Stimulated activated naive CD8-positive, alpha-beta T cell treated with anti-CD3 and anti-CD28 coated beads, Interleukin-15, Interleukin-2, amounts not matched to agents 100 ng/mL and 50 ng/mL, for 24 hours (primary cell): ENCODE measurements around the gene TACR2.

Source experiments
- H3K27ac Mint-ChIP-seq: one replicate; pipeline ENCODE4 v1.8.0; 2021; ENCODE audit warnings: mild to moderate bottlenecking, mixed read lengths
- H3K27me3 Mint-ChIP-seq: one replicate; pipeline ENCODE4 v1.8.0; 2021; ENCODE audit warnings: mixed read lengths
- H3K36me3 Mint-ChIP-seq: one replicate; pipeline ENCODE4 v1.8.0; 2021; ENCODE audit warnings: low read depth, mixed read lengths
- H3K4me1 Mint-ChIP-seq: one replicate; pipeline ENCODE4 v1.8.0; 2021; ENCODE audit warnings: low read depth, mixed read lengths
- H3K4me3 Mint-ChIP-seq: one replicate; pipeline ENCODE4 v1.8.0; 2021; ENCODE audit warnings: mild to moderate bottlenecking, mixed read lengths
- H3K9me3 Mint-ChIP-seq: one replicate; pipeline ENCODE4 v1.8.0; 2021; ENCODE audit warnings: mixed read lengths

Gene TACR2

DNA sequence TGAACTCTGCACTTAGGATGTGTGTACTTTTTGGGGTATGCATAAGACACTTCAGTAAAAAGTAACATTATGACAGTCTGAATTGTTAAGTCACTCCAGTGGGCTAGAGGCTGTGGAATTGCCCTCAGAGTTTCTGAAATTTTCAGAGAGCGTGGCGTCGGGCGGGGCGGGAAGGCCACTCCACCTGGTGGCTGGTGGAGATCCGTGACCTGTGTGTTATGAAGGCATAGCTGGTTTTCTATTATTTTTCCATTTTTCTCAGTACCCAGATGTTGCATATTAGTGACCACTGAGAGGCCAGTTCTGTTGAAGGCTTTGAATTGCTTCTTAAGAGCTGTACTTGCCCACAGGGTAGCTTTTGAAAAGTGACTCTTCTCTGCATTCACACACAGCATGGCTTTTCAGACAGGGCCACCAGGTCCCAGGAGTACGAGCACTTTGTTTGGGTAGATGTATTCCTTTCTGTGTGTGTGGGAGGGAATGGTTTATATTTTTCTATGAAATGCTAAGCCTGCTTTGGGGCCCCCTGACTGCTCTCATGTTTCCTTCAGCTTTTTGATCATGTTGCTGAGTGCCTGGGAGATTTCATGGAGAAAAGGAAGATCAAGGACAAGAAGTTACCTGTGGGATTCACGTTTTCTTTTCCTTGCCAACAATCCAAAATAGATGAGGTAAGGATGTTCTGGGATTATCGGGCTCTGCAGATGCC is 52.3 kb downstream of the TACR2 start:
- Mint-ChIP-seq H3K9me3 (no peaks in the 10 kb centered on the region), H3K4me1 (peaks cover 23% of the 10 kb centered on the region), H3K27me3 (no peaks in the 10 kb centered on the region), H3K36me3 (peaks cover 53% of the 10 kb centered on the region), H3K27ac (peak overlapping the region; percentile 8), H3K4me3 (no peak overlapping the region)

DNA sequence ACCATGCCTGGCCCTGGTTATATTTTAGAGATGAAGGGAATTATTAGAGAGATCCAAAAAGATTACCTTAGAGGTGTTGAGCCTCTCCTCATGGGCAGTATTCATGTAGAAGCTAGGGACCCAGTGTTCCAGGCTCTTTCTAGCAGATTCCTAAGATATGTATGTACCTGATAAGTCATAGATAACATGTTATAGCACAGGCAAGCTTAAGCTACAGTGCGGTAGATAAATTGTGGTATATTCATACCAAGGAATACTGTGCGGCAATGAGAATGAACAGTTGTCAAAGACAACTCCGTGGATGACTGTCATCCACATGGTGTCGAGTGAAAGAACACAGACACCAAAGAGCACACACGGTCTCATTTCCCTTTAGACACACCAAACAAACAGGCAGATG is 53.1 kb downstream of the TACR2 start:
- no peaks in the 10 kb centered on the region for H3K27me3 Mint-ChIP-seq
- no peaks in the 10 kb centered on the region for H3K9me3 Mint-ChIP-seq
- H3K27ac Mint-ChIP-seq = no peak overlapping the region
- H3K4me3 Mint-ChIP-seq = no peak overlapping the region
- peaks cover 52% of the 10 kb centered on the region for H3K36me3 Mint-ChIP-seq
- H3K4me1 Mint-ChIP-seq = peaks cover 30% of the 10 kb centered on the region

DNA sequence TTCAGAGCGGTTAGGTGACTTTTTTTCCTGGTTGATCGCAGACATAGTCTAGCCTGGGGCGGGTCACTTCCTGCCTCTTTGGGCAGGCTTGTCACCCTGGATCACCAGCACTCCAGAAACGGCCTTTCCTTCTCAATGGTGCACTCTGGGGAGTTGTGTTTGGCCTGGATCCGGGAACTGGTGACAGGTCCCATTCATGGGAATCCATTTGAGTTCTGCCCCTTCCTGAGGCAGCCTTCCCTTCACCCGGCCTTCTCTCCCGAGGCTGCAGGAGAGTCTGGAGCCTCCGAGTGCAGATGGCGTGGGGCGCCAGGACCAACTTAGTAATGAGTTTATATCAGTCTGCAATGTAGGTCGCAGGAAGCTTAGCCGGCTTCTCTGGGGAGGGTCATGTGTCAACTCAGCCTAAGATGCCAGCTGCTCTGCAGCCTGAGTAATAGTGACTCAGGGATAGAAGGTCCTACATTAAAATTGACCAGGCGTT is 54.2 kb downstream of the TACR2 start:
- Mint-ChIP-seq H3K4me3 (no peak overlapping the region), H3K4me1 (peaks cover 40% of the 10 kb centered on the region), H3K27ac (no peak overlapping the region), H3K27me3 (no peaks in the 10 kb centered on the region), H3K36me3 (peaks cover 47% of the 10 kb centered on the region), H3K9me3 (no peaks in the 10 kb centered on the region)

DNA sequence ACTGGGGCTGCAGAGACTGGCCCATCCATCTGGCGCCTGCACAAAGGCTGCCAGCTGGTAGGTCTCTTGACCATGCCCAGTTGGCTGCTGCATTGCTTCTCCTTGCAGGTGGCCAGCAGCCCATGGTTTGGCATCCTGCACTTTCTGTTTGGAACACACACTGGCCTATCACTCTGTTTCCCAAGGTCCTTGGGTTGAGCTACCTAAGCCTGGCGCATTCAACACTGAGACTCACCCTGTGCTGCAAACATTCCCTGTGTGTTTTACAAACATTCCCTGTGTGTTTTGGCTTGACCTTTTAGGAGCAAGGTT is 55.5 kb downstream of the TACR2 start:
- no peaks in the 10 kb centered on the region for H3K27me3 Mint-ChIP-seq

DNA sequence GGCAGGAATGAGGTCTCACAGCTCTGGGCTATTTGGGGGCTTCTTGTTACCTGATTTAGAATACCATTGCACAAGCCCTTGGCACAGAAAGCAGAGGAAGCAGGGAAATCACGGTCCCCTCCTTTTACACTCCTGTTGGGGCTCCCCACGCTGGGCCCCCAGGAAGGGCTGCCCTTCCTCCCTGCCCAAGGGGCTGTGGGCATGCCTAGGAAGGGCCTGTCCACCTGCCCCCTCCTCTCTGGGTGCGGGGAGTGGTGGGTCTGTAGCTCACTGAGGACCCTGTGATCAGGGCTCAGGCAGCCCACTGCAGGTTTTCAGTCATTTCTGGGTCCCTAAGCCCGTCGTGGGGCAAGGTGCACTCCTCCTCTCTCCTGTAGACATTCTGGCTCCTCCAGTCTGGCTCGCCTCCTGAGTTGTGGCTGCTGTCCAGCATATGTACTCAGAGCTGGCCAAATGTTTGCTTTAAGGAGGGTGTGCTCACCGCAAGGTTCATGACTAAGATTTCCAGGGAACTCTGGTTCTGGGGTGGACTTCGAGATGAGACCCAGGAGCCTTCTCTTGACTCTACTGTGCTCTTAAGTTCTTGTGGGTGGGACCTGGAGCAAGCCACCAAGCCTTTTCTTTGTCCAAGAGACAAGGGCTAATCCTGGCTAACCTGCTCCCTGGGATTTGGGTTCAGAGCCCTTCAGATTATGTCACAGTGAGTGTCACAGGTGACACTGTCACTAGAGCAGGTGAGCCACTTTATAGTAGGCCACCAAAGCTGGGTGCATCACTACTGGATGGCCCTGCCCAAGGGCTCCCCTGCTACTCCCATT is 56.0 kb downstream of the TACR2 start:
- no peak overlapping the region for H3K27ac Mint-ChIP-seq
- H3K4me1 Mint-ChIP-seq = peaks cover 47% of the 10 kb centered on the region
- H3K36me3 Mint-ChIP-seq = peaks cover 41% of the 10 kb centered on the region
- H3K4me3 Mint-ChIP-seq = no peak overlapping the region
- H3K9me3 Mint-ChIP-seq = no peaks in the 10 kb centered on the region
- H3K27me3 Mint-ChIP-seq = no peaks in the 10 kb centered on the region

More for the DNA sequence above, 55.5 kb downstream of the TACR2 start:
- H3K4me1 Mint-ChIP-seq = peaks cover 47% of the 10 kb centered on the region
- H3K9me3 Mint-ChIP-seq = no peaks in the 10 kb centered on the region
- H3K27ac Mint-ChIP-seq = no peak overlapping the region
- no peak overlapping the region for H3K4me3 Mint-ChIP-seq
- peaks cover 41% of the 10 kb centered on the region for H3K36me3 Mint-ChIP-seq

DNA sequence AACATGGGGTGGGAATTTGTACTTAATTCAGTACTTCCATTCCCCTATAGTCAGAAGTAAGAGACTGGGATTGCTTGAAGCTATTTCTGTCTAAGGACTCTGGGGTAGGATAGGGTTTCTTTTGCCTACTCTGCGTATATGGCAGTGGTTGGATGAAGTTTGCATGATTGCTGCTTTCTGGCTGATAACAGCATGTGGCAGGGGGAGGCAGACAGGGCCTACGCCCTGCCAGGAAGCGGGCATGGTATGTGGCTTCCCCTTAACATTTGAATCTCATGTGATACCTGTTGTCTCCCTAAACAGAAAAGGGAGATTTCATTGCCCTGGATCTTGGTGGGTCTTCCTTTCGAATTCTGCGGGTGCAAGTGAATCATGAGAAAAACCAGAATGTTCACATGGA is 57.1 kb downstream of the TACR2 start:
- H3K27ac Mint-ChIP-seq = peak overlapping the region; percentile 79
- no peak overlapping the region for H3K4me3 Mint-ChIP-seq
- peaks cover 35% of the 10 kb centered on the region for H3K36me3 Mint-ChIP-seq
- H3K4me1 Mint-ChIP-seq = peaks cover 47% of the 10 kb centered on the region
- H3K9me3 Mint-ChIP-seq = no peaks in the 10 kb centered on the region
- H3K27me3 Mint-ChIP-seq = no peaks in the 10 kb centered on the region

DNA sequence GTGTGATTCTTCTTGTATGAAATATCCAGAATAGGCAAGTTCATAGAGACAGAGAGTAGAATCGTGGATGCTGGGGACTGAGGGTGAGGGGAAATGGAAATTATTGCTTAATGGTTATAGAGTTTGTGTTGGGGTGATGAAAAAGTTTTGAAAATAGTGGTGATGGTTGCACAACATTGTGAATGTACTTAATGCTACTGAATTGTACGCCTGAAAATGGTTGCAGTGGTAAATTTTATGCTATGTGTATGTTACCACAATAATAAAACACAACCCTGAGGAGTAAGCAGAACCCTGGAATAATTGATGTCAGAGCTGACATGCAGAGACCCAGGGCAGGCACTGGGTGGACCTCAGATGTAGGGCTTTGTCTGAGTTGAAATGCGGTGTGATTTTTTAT is 57.6 kb downstream of the TACR2 start:
- H3K27ac Mint-ChIP-seq = peak overlapping the region; percentile 79
- H3K9me3 Mint-ChIP-seq = no peaks in the 10 kb centered on the region

DNA sequence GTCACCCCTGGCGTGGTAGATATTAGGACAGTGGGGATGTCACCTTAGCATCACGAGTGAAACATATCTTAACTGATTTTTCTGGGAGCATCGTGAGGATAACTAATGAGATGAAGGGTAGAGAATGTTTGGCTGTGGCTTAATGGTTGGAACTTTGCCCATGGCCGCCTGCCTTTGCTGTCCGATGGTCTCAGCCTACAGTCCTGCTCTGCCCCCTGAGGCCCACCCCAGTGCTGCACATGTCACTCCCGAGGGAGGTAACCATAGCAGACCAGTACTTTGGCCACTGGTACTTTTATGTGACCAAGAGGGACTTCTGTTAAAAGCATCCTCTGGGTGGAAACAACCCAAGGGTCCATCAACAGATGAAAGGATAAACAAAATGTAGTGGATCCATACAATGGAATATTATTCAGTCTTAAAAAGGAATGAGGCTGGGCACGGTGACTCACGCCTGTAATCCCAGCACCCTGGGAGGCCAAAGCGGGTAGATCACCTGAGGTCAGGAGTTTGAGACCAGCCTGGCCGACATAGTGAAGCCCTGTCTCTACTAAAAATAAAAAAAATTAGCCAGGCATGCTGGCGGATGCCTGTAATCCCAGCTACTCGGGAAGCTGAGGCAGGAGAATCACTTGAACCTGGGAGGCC is 58.4 kb downstream of the TACR2 start:
- H3K27me3 Mint-ChIP-seq = no peaks in the 10 kb centered on the region
- H3K9me3 Mint-ChIP-seq = no peaks in the 10 kb centered on the region
- H3K4me1 Mint-ChIP-seq = peaks cover 58% of the 10 kb centered on the region
- no peak overlapping the region for H3K4me3 Mint-ChIP-seq
- H3K36me3 Mint-ChIP-seq = peaks cover 36% of the 10 kb centered on the region
- H3K27ac Mint-ChIP-seq = no peak overlapping the region

More for the DNA sequence above, 57.6 kb downstream of the TACR2 start:
- Mint-ChIP-seq H3K36me3 (peaks cover 35% of the 10 kb centered on the region), H3K4me1 (peaks cover 49% of the 10 kb centered on the region), H3K27me3 (no peaks in the 10 kb centered on the region), H3K4me3 (peak overlapping the region; percentile 17)

DNA sequence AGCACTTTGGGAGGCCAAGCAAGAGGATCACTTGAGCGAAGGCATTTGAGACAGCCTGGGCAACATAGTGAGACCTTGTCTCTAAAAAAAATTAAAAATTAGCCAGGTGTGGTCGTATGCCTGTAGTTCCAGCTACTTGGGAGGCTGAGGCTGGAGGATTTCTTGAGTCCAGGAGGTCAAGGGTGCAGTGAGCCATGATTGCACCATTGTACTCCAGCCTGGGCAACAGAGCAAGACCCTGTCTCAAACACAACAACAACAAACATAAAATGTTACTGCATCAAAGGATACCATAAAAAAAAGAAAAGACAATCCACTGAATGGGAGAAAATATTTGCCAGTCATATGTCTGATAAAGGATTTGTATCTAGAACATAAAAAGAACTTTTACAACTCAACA is 60.5 kb downstream of the TACR2 start:
- no peaks in the 10 kb centered on the region for H3K9me3 Mint-ChIP-seq
- no peak overlapping the region for H3K4me3 Mint-ChIP-seq
- no peak overlapping the region for H3K27ac Mint-ChIP-seq
- H3K4me1 Mint-ChIP-seq = peaks cover 64% of the 10 kb centered on the region
- peaks cover 44% of the 10 kb centered on the region for H3K36me3 Mint-ChIP-seq
- no peaks in the 10 kb centered on the region for H3K27me3 Mint-ChIP-seq

DNA sequence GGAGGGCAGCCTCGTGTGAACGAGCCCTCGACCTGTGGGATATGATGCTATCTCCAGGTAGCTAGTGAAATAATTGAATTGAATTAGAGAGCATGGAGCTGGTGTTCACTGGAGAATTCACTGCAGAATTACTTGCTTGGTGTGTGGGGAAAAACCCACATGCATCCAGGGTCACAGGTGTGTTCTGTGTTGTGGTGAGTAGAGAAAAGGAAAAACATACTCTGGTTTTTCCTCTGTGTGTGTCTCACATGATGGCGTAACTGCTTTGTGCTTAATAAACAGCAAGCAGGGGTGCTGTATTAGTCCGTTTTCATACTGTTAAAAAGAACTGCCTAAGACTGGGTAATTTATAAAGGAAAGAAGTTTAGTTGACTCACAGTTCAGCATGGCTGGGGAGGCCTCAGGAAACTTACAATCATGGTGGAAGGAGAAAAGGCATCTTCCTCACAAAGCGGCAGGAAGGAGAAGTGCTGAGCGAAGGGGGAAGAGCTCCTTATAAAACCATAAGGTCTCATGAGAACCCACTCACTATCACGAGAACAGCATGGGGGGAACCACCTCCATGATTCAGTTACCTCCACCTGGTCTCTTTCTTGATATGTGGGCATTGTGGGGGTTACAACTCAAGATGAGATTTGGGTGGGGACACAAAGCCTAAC is 62.6 kb downstream of the TACR2 start:
- no peaks in the 10 kb centered on the region for H3K27me3 Mint-ChIP-seq
- peaks cover 39% of the 10 kb centered on the region for H3K36me3 Mint-ChIP-seq
- no peaks in the 10 kb centered on the region for H3K9me3 Mint-ChIP-seq
- peak overlapping the region; percentile 84 for H3K27ac Mint-ChIP-seq
- H3K4me3 Mint-ChIP-seq = no peak overlapping the region
- H3K4me1 Mint-ChIP-seq = peaks cover 58% of the 10 kb centered on the region
